HepG2 (cell line): ENCODE data around the gene NFAT5. TPM values are rescaled to one million over a fixed set of nuclear protein-coding genes. Genes with fewer than 3 reads are reported as not detected.

Source experiments
- AGO1 ChIP-seq: fragments of 200-400 bp; formaldehyde crosslinking; IDR thresholded peaks from 2 replicates; pipeline ENCODE4 v1.6.1; 2017; ENCODE audit warnings: mild to moderate bottlenecking, low read depth, low read length, moderate library complexity; ENCODE audit not compliant: poor library complexity, severe bottlenecking
- CENPX ChIP-seq: sonication (generic); formaldehyde crosslinking; IDR thresholded peaks from 2 replicates; pipeline ENCODE4 v1.9.0; 2021; ENCODE audit warnings: mild to moderate bottlenecking, missing genetic modification reagents, moderate library complexity
- FOXO1 ChIP-seq: sonication (generic); formaldehyde crosslinking; IDR thresholded peaks from 2 replicates; pipeline ENCODE4 v1.4.0; 2020; ENCODE audit warnings: missing genetic modification reagents
- HNRNPUL1 ChIP-seq: fragments of 200-400 bp; formaldehyde crosslinking; IDR thresholded peaks from 2 replicates; pipeline ENCODE4 v1.6.1; 2017; ENCODE audit warnings: low read depth, mild to moderate bottlenecking, low read length, moderate library complexity
- HOXA9 ChIP-seq: sonication (generic); formaldehyde crosslinking; IDR thresholded peaks from 2 replicates; pipeline ENCODE4 v1.8.1; 2022; ENCODE audit warnings: missing genetic modification reagents, mild to moderate bottlenecking, moderate library complexity, borderline replicate concordance
- IKZF4 ChIP-seq: sonication (generic); formaldehyde crosslinking; IDR thresholded peaks from 2 replicates; pipeline ENCODE4 v1.5.1; 2020; ENCODE audit warnings: borderline replicate concordance, mild to moderate bottlenecking, low read depth, missing genetic modification reagents; ENCODE audit errors: not compliant biosample characterization
- KDM3A ChIP-seq: IDR thresholded peaks from 2 replicates; pipeline ENCODE4 v1.6.1; 2018; ENCODE audit warnings: low read depth, missing compliant biosample characterization
- NAIF1 ChIP-seq: sonication (generic); formaldehyde crosslinking; IDR thresholded peaks from 2 replicates; pipeline ENCODE4 v1.5.0; 2020; ENCODE audit warnings: mild to moderate bottlenecking, missing genetic modification reagents, borderline replicate concordance
- NR2F2 ChIP-seq: IDR thresholded peaks from 2 replicates; pipeline ENCODE4 v1.6.1; 2012; ENCODE audit warnings: low read depth, inconsistent platforms, borderline replicate concordance
- PBX2 ChIP-seq: IDR thresholded peaks from 2 replicates; pipeline ENCODE4 v1.6.1; 2016; ENCODE audit warnings: control low read depth
- RAD21 ChIP-seq: fragments of 450-650 bp; formaldehyde crosslinking; IDR thresholded peaks from 2 replicates; pipeline ENCODE4 v1.5.0; 2020; ENCODE audit warnings: mild to moderate bottlenecking
- RBAK ChIP-seq: sonication (generic); formaldehyde crosslinking; IDR thresholded peaks from 2 replicates; pipeline ENCODE4 v1.5.1; 2020; ENCODE audit warnings: mild to moderate bottlenecking, missing genetic modification reagents
- SIX1 ChIP-seq: sonication (generic); formaldehyde crosslinking; IDR thresholded peaks from 2 replicates; pipeline ENCODE4 v1.4.0; 2020; ENCODE audit warnings: missing genetic modification reagents, borderline replicate concordance
- SRSF9 ChIP-seq: fragments of 200-400 bp; formaldehyde crosslinking; IDR thresholded peaks from 2 replicates; pipeline ENCODE4 v1.6.1; 2018; ENCODE audit warnings: borderline replicate concordance, mild to moderate bottlenecking, low read depth, low read length; ENCODE audit not compliant: insufficient read depth, poor library complexity, severe bottlenecking
- ZIK1 ChIP-seq: sonication (generic); formaldehyde crosslinking; IDR thresholded peaks from 2 replicates; pipeline ENCODE4 v1.5.0; 2020; ENCODE audit warnings: mild to moderate bottlenecking, low read depth, missing genetic modification reagents, borderline replicate concordance
- ZNF24 ChIP-seq: fragments of 450-650 bp; IDR thresholded peaks from 2 replicates; pipeline ENCODE4 v1.6.1; 2017; ENCODE audit warnings: antibody characterized with exemption, mild to moderate bottlenecking
- ZNF260 ChIP-seq: sonication (generic); formaldehyde crosslinking; IDR thresholded peaks from 2 replicates; pipeline ENCODE4 v1.4.0; 2020; ENCODE audit warnings: missing genetic modification reagents, low read depth, mild to moderate bottlenecking, borderline replicate concordance
- ZNF354B ChIP-seq: sonication (generic); formaldehyde crosslinking; IDR thresholded peaks from 2 replicates; pipeline ENCODE4 v1.8.0; 2022; ENCODE audit warnings: mild to moderate bottlenecking, missing genetic modification reagents
- ZNF549 ChIP-seq: sonication (generic); formaldehyde crosslinking; IDR thresholded peaks from 2 replicates; pipeline ENCODE4 v1.5.0; 2020; ENCODE audit warnings: missing genetic modification reagents
- ZNF569 ChIP-seq: sonication (generic); formaldehyde crosslinking; IDR thresholded peaks from 2 replicates; pipeline ENCODE4 v1.5.0; 2020; ENCODE audit warnings: mild to moderate bottlenecking, missing genetic modification reagents, moderate library complexity, borderline replicate concordance
- ZNF598 ChIP-seq: sonication (generic); formaldehyde crosslinking; IDR thresholded peaks from 2 replicates; pipeline ENCODE4 v1.5.1; 2020; ENCODE audit warnings: mild to moderate bottlenecking, missing genetic modification reagents, borderline replicate concordance
- ZNF713 ChIP-seq: sonication (generic); formaldehyde crosslinking; IDR thresholded peaks from 2 replicates; pipeline ENCODE4 v1.4.0; 2020; ENCODE audit warnings: mild to moderate bottlenecking, missing genetic modification reagents
- ZNF775 ChIP-seq: sonication (generic); formaldehyde crosslinking; IDR thresholded peaks from 2 replicates; pipeline ENCODE4 v1.4.0; 2020; ENCODE audit warnings: missing genetic modification reagents, mild to moderate bottlenecking, moderate library complexity, borderline replicate concordance
- ZNF788 ChIP-seq: sonication (generic); formaldehyde crosslinking; IDR thresholded peaks from 2 replicates; pipeline ENCODE4 v1.5.0; 2020; ENCODE audit warnings: mild to moderate bottlenecking, missing genetic modification reagents, borderline replicate concordance
- polyA plus RNA-seq, 8 experiments: library from polyadenylated mRNA; depleted of rRNA in 3 of 8; stranded (reverse) in 7 of 8; unstranded in 1 of 8; fragments of >200 nt; fragmentation: Illumina TruSeq in 4 of 8; extraction: Trizol in 4 of 8; gene quantifications; 2 replicates each; pipeline versions ENCODE4 v1.2.1 to v1.2.3, GENCODE V29; 2011 to 2016; ENCODE audit warnings: low read depth in 4 of 8, missing spikeins in 1 of 8, mixed read lengths in 1 of 8; ENCODE audit not compliant: insufficient read depth in 1 of 8
- total RNA-seq, 5 experiments: library from RNA; depleted of rRNA; stranded (reverse); fragments of >200 nt; fragmentation: Illumina TruSeq; extraction: Trizol; gene quantifications; 2 replicates each; pipeline ENCODE4 v1.2.3, GENCODE V29; 2016; ENCODE audit warnings: low read depth in 1 of 5
- TF ChIP-seq, protein P1 (sequence below): IDR thresholded peaks from 2 replicates; pipeline ENCODE4 v1.6.1; 2016; ENCODE audit warnings: missing compliant biosample characterization, missing genetic modification reagents, borderline replicate concordance
- TF ChIP-seq, protein P2 (sequence below): sonication (generic); formaldehyde crosslinking; IDR thresholded peaks from 2 replicates; pipeline ENCODE4 v1.4.0; 2020; ENCODE audit warnings: mild to moderate bottlenecking, missing genetic modification reagents

NFAT5 gene
- total and polyA plus RNA-seq, 2 of the 13 experiments (the other 11 are each of a cell fraction or from before 2014, with no cell fraction given), result 20.5 to 54.3 TPM

DNA sequence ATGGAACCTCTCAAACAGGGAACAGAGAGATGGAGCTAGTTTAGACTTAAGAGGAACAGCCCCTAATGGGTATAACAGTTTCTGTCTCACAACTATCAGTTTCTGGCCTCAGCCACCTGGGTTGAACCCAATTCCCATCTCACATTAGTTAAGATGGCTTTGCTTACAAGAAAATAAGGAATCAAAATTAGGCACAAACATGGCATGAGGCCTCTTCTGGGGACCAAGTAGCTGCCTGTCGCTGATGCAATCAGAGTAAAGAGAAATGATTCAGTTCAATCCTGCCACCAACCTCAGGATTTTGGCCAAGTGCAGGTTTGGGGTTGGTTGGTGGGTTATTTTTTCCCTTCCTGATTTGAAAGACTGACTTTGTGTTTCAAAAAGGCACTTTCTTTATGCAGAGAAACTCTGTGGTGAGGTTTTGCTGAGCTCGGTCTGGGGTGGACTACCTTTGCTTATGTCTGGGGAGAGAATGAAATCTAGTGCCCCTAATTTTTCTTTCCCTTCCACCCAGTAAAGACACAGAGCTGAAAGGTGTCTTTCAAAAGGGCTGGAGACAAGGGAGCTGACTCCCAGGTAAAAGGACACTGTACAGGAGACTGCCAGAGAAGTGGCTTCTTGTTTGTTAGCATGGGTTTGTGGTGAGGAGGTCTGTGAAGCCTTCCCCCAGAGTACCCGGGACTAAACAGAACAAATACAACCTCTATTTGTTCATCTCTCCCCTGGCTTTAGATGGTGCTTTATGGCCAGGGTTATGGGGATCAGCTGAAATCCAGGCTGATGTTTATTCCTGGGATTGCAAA lies 44.8 kb upstream of the NFAT5 start (continued):
- TF ChIP-seq ZNF549 (CRISPR knock-in tag) (no peak), NAIF1 (CRISPR knock-in tag) (no peak), HNRNPUL1 (no peak), KDM3A (CRISPR knock-in tag) (no peak), FOXO1 (CRISPR knock-in tag) (no peak; the same call in 1 of the 2 replicates), ZNF569 (CRISPR knock-in tag) (no peak), ZNF354B (no peak), SRSF9 (no peak), ZNF260 (no peak), HOXA9 (CRISPR knock-in tag) (no peak), ZNF775 (no peak), AGO1 (no peak), ZNF598 (CRISPR knock-in tag) (no peak), ZNF24 (no peak), SIX1 (no peak), RBAK (CRISPR knock-in tag) (no peak), NR2F2 (no peak; the same call in 1 of the 2 replicates), PBX2 (CRISPR knock-in tag) (no peak), ZIK1 (CRISPR knock-in tag) (no peak), RAD21 (CRISPR knock-in tag) (no peak), CENPX (CRISPR knock-in tag) (no peak), IKZF4 (CRISPR knock-in tag) (no peak), ZNF788 (CRISPR knock-in tag) (0 out of 2 replicates have a peak, but pooled peaks have one; percentile 27), ZNF713 (CRISPR knock-in tag) (no peak)
- TF ChIP-seq, protein P1, sequence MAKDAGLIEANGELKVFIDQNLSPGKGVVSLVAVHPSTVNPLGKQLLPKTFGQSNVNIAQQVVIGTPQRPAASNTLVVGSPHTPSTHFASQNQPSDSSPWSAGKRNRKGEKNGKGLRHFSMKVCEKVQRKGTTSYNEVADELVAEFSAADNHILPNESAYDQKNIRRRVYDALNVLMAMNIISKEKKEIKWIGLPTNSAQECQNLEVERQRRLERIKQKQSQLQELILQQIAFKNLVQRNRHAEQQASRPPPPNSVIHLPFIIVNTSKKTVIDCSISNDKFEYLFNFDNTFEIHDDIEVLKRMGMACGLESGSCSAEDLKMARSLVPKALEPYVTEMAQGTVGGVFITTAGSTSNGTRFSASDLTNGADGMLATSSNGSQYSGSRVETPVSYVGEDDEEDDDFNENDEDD (CRISPR knock-in tag), result no peak
- TF ChIP-seq, protein P2, sequence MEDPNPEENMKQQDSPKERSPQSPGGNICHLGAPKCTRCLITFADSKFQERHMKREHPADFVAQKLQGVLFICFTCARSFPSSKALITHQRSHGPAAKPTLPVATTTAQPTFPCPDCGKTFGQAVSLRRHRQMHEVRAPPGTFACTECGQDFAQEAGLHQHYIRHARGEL (CRISPR knock-in tag), result no peak
